Tibial artery (tissue), 4 donors: ENCODE measurements around the gene LRRC56.

ENCODE experiments used
- DNase-seq, 2 donors: peaks; one replicate each; pipeline ENCODE4 v3.0.0-alpha.2; 2019
- H3K27ac ChIP-seq, 2 donors: fragments of 200-600 bp; sonication (generic) in 1 of 2; 1 replicate in 1 of 2; 2 replicates in 1 of 2; pipeline ENCODE4 v1.5.1; 2018 to 2019; ENCODE audit warnings: mild to moderate bottlenecking in 1 of 2
- H3K27me3 ChIP-seq, 2 donors: fragments of 200-600 bp; sonication (generic) in 1 of 2; one replicate each; pipeline versions ENCODE4 v1.5.1 to v1.6.0; 2016 to 2019
- H3K36me3 ChIP-seq, 3 donors: fragments of 200-600 bp; sonication (generic) in 2 of 3; one replicate each; pipeline ENCODE4 v1.5.1; 2016 to 2019; ENCODE audit warnings: mild to moderate bottlenecking in 2 of 3
- H3K4me1 ChIP-seq, 4 donors: fragments of 200-600 bp; sonication (generic) in 2 of 4; 1 replicate in 3 of 4; 2 replicates in 1 of 4; pipeline ENCODE4 v1.5.1; 2016 to 2019
- H3K4me3 ChIP-seq, 2 donors: fragments of 200-600 bp; sonication (generic) in 1 of 2; 1 replicate in 1 of 2; 2 replicates in 1 of 2; pipeline ENCODE4 v1.5.1; 2018 to 2019; ENCODE audit warnings: mild to moderate bottlenecking in 2 of 2
- H3K9me3 ChIP-seq, 3 donors: fragments of 200-600 bp; sonication (generic) in 1 of 3; one replicate each; pipeline ENCODE4 v1.5.1; 2016 to 2019
- CTCF ChIP-seq, 2 experiments: fragments of 200-600 bp in 1 of 2; fragments of 450-650 bp in 1 of 2; IDR thresholded peaks; one replicate each; pipeline ENCODE4 v1.5.1; 2017 to 2019; ENCODE audit warnings: antibody characterized with exemption in 2 of 2, mild to moderate bottlenecking in 1 of 2, moderate library complexity in 1 of 2
- intact Hi-C: fragments of 100-400 bp; cut with DNase I; formaldehyde crosslinking; loops from one replicate; pipeline ENCODE4 v1.15.0; 2023; ENCODE audit warnings: low total_unique reads

LRRC56 gene

GRCh38 chr11:550021-550745 is 12.9 kb downstream of the LRRC56 start:
- Histone ChIP-seq H3K4me1 (peaks cover 0 to 12% (median 8%) of the 10 kb centered on the region in 4 donors), H3K36me3 (no peaks in the 10 kb centered on the region), H3K27me3 (peaks cover 4 to 61% of the 10 kb centered on the region in 2 donors), H3K9me3 (no peaks in the 10 kb centered on the region), H3K27ac (no peak overlapping the region), H3K4me3 (no peak overlapping the region)
- DNase-seq, result no peak
- intact Hi-C loops, result no loop called here
- TF ChIP-seq CTCF (IDR thresholded peaks at IDR 0.05), result no peak

- Histone ChIP-seq H3K4me3 (no peak overlapping the region), H3K27ac (no peak overlapping the region), H3K36me3 (no peaks in the 10 kb centered on the region), H3K9me3 (no peaks in the 10 kb centered on the region), H3K4me1 (peaks cover 0 to 17% (median 14%) of the 10 kb centered on the region in 4 donors), H3K27me3 (peaks cover 10 to 66% of the 10 kb centered on the region in 2 donors)
- no peak for DNase-seq
- TF ChIP-seq CTCF (IDR thresholded peaks at IDR 0.05), result no peak
- intact Hi-C loops, result no loop called here
Measured at GRCh38 chr11:550746-551085, 13.4 kb downstream of the LRRC56 start.

GRCh38 chr11:551131-551530 is 13.8 kb downstream of the LRRC56 start:
- Histone ChIP-seq H3K27ac (no peak overlapping the region), H3K27me3 (peaks cover 13 to 70% of the 10 kb centered on the region in 2 donors), H3K4me3 (no peak overlapping the region), H3K9me3 (no peaks in the 10 kb centered on the region), H3K4me1 (peaks cover 0 to 21% (median 17%) of the 10 kb centered on the region in 4 donors), H3K36me3 (no peaks in the 10 kb centered on the region)
- DNase-seq, result no peak
- TF ChIP-seq CTCF (IDR thresholded peaks at IDR 0.05), result no peak
- intact Hi-C loops, result no loop called here

GRCh38 chr11:551596-551995 is 14.3 kb downstream of the LRRC56 start:
- TF ChIP-seq CTCF (IDR thresholded peaks at IDR 0.05), result no peak

GRCh38 chr11:553083-553987 is 16.0 kb downstream of the LRRC56 start:
- intact Hi-C loops, result no loop called here
- TF ChIP-seq CTCF (IDR thresholded peaks at IDR 0.05), result no peak
- no peak overlapping the region for H3K27ac ChIP-seq
- H3K27me3 ChIP-seq, result peaks cover 13 to 92% of the 10 kb centered on the region in 2 donors
- no peaks in the 10 kb centered on the region for H3K9me3 ChIP-seq
- DNase-seq, result no peak
- no peak overlapping the region for H3K4me3 ChIP-seq
- H3K36me3 ChIP-seq, result no peaks in the 10 kb centered on the region
- H3K4me1 ChIP-seq, result peaks cover 0 to 23% (median 18%) of the 10 kb centered on the region in 4 donors

More at GRCh38 chr11:551596-551995, 14.3 kb downstream of the LRRC56 start:
- no peak for DNase-seq
- Histone ChIP-seq H3K4me1 (peaks cover 0 to 23% (median 18%) of the 10 kb centered on the region in 4 donors), H3K36me3 (no peaks in the 10 kb centered on the region), H3K27ac (no peak overlapping the region), H3K4me3 (no peak overlapping the region), H3K9me3 (no peaks in the 10 kb centered on the region), H3K27me3 (peaks cover 13 to 75% of the 10 kb centered on the region in 2 donors)
- intact Hi-C loops, result no loop called here
